CD14-positive monocyte (primary cell): ENCODE results near the gene RANBP17. TPM values are rescaled to one million over a fixed set of nuclear protein-coding genes. Genes with fewer than 3 reads are reported as not detected.

Experiments used
- DNase-seq, 3 donors: peaks; one replicate each; pipeline ENCODE4 v3.0.0-alpha.2; 2011 to 2022
- H2AFZ ChIP-seq: 2 replicates; pipeline ENCODE4 v1.6.0; 2012; ENCODE audit warnings: mild to moderate bottlenecking, low read depth, low read length, inconsistent platforms; ENCODE audit not compliant: insufficient read depth, poor library complexity, severe bottlenecking
- H3K27ac ChIP-seq, 2 donors: 1 replicate in 1 of 2; 2 replicates in 1 of 2; pipeline ENCODE4 v1.5.1; 2012 to 2013; ENCODE audit warnings: low read length in 2 of 2, control low read depth in 1 of 2, inconsistent platforms in 1 of 2, low read depth in 1 of 2, mild to moderate bottlenecking in 1 of 2
- H3K27me3 ChIP-seq, 2 donors: one replicate each; pipeline versions ENCODE4 v1.6.0 to v1.6.1; 2011 to 2013; ENCODE audit warnings: low read length in 2 of 2; ENCODE audit not compliant: control insufficient read depth in 2 of 2, insufficient read depth in 2 of 2
- H3K36me3 ChIP-seq, 2 donors: replicated peaks in 1 of 2; 1 replicate in 1 of 2; 2 replicates in 1 of 2; pipeline versions ENCODE4 v1.5.1 to v1.6.1; 2012 to 2013; ENCODE audit warnings: low read length in 2 of 2, control low read depth in 1 of 2, inconsistent platforms in 1 of 2, mild to moderate bottlenecking in 1 of 2; ENCODE audit not compliant: insufficient read depth in 2 of 2, control insufficient read depth in 1 of 2
- H3K4me1 ChIP-seq, 2 donors: 1 replicate in 1 of 2; 2 replicates in 1 of 2; pipeline versions ENCODE4 v1.5.1 to v1.6.1; 2012 to 2013; ENCODE audit warnings: low read length in 2 of 2, control low read depth in 1 of 2, inconsistent platforms in 1 of 2, mild to moderate bottlenecking in 1 of 2, moderate library complexity in 1 of 2; ENCODE audit not compliant: insufficient read depth in 2 of 2, control insufficient read depth in 1 of 2
- H3K4me2 ChIP-seq: replicated peaks from 2 replicates; pipeline ENCODE3; 2012; ENCODE audit warnings: low read length, moderate library complexity, mild to moderate bottlenecking; ENCODE audit not compliant: poor library complexity, severe bottlenecking; ENCODE audit errors: extremely low read depth
- H3K4me3 ChIP-seq, 3 experiments: fragments of 200-600 bp in 1 of 3; sonication (generic) in 1 of 3; replicated peaks in 1 of 3; 1 replicate in 2 of 3; 2 replicates in 1 of 3; pipeline ENCODE4 v1.5.1; 2011 to 2013; ENCODE audit warnings: low read length in 3 of 3, mild to moderate bottlenecking in 3 of 3, control low read depth in 2 of 3, low read depth in 2 of 3, inconsistent platforms in 1 of 3, moderate library complexity in 1 of 3
- H3K79me2 ChIP-seq: 2 replicates; pipeline ENCODE4 v1.6.0; 2012; ENCODE audit warnings: mild to moderate bottlenecking, control low read depth, inconsistent platforms, low read length, moderate library complexity; ENCODE audit not compliant: insufficient read depth
- H3K9ac ChIP-seq: 2 replicates; pipeline ENCODE4 v1.6.0; 2017; ENCODE audit warnings: low read length, mild to moderate bottlenecking; ENCODE audit not compliant: insufficient read depth, poor library complexity, severe bottlenecking
- H3K9me3 ChIP-seq, 2 donors: replicated peaks in 1 of 2; 1 replicate in 1 of 2; 2 replicates in 1 of 2; pipeline versions ENCODE4 v1.5.1 to v1.6.1; 2012 to 2013; ENCODE audit warnings: low read length in 2 of 2, control low read depth in 1 of 2; ENCODE audit not compliant: control insufficient read depth in 1 of 2, insufficient read depth in 1 of 2
- H4K20me1 ChIP-seq: 2 replicates; pipeline ENCODE4 v1.6.0; 2012; ENCODE audit warnings: mild to moderate bottlenecking, low read length, control low read depth, moderate library complexity; ENCODE audit not compliant: insufficient read depth
- H3K27ac Mint-ChIP-seq, 7 donors: one replicate each; pipeline ENCODE4 v1.8.0; 2020; ENCODE audit warnings: mild to moderate bottlenecking in 7 of 7, mixed read lengths in 7 of 7, moderate library complexity in 6 of 7, inconsistent platforms in 2 of 7
- H3K27me3 Mint-ChIP-seq, 3 donors: one replicate each; pipeline ENCODE4 v1.8.0; 2021 to 2022; ENCODE audit warnings: low read depth in 3 of 3, mild to moderate bottlenecking in 3 of 3, mixed read lengths in 3 of 3, moderate library complexity in 3 of 3, inconsistent platforms in 1 of 3
- H3K36me3 Mint-ChIP-seq, 2 donors: one replicate each; pipeline ENCODE4 v1.8.0; 2020; ENCODE audit warnings: mixed read lengths in 2 of 2, inconsistent platforms in 1 of 2, mild to moderate bottlenecking in 1 of 2
- H3K4me1 Mint-ChIP-seq: one replicate; pipeline ENCODE4 v1.8.0; 2020; ENCODE audit warnings: mild to moderate bottlenecking, mixed read lengths
- H3K4me3 Mint-ChIP-seq, 2 donors: one replicate each; pipeline ENCODE4 v1.8.0; 2020; ENCODE audit warnings: mild to moderate bottlenecking in 2 of 2, mixed read lengths in 2 of 2, moderate library complexity in 1 of 2
- H3K9me3 Mint-ChIP-seq, 7 donors: one replicate each; pipeline ENCODE4 v1.8.0; 2020 to 2022; ENCODE audit warnings: mixed read lengths in 7 of 7, mild to moderate bottlenecking in 6 of 7, moderate library complexity in 6 of 7, inconsistent platforms in 2 of 7
- CTCF ChIP-seq: fragments of 200-600 bp; IDR thresholded peaks from one replicate; pipeline ENCODE4 v1.8.0; 2022; ENCODE audit warnings: antibody characterized with exemption, mild to moderate bottlenecking
- WGBS: methylation state at CpG from one replicate; pipeline ENCODE4 v1.1.5; 2013; ENCODE audit warnings: missing lambda C conversion rate; ENCODE audit not compliant: insufficient coverage; 5-methylcytosine and 5-hydroxymethylcytosine counted together
- intact Hi-C, 2 donors: fragments of 100-400 bp; cut with micrococcal nuclease; formaldehyde crosslinking; loops; one replicate each; pipeline versions ENCODE4 v1.15.0 to v1.15.1; 2023
- polyA plus RNA-seq, 3 donors: library from polyadenylated mRNA; depleted of rRNA in 1 of 3; unstranded in 2 of 3; stranded (reverse) in 1 of 3; fragments of 300-500 nt in 2 of 3; fragments of >200 nt in 1 of 3; fragmentation: Illumina TruSeq in 2 of 3; gene quantifications; 1 replicate in 2 of 3; 2 replicates in 1 of 3; pipeline ENCODE4 v1.2.3, GENCODE V29; 2012 to 2021

Gene RANBP17
- polyA plus RNA-seq, 3 donors: 0.07 to 0.13 TPM; not detected in 1

GRCh38 chr5:171092194-171092593, 230.4 kb downstream of the RANBP17 start:
- Histone ChIP-seq H3K36me3 (no peaks in the 10 kb centered on the region), H3K79me2 (no peaks in the 10 kb centered on the region), H3K9me3 (peaks cover 0 to 7% of the 10 kb centered on the region in 2 donors), H2AFZ (no peak overlapping the region), H3K27ac (no peak overlapping the region), H3K9ac (no peak overlapping the region), H3K4me3 (no peak overlapping the region), H3K4me1 (no peaks in the 10 kb centered on the region), H3K27me3 (no peaks in the 10 kb centered on the region), H3K4me2 (no peak overlapping the region), H4K20me1 (no peaks in the 10 kb centered on the region)
- Mint-ChIP-seq H3K4me3 (no peak overlapping the region), H3K36me3 (no peaks in the 10 kb centered on the region), H3K27ac (no peak overlapping the region), H3K4me1 (no peaks in the 10 kb centered on the region), H3K9me3 (peaks cover 11 to 19% (median 16%) of the 10 kb centered on the region in 7 donors), H3K27me3 (no peaks in the 10 kb centered on the region)
- intact Hi-C loops: no loop called here
- WGBS: no CpG with 5 or more reads among the region's 2 CpGs
- DNase-seq: no peak
- TF ChIP-seq CTCF: no peak

- no peak overlapping the region for H3K27ac ChIP-seq
- Mint-ChIP-seq H3K27me3 (no peaks in the 10 kb centered on the region), H3K36me3 (no peaks in the 10 kb centered on the region), H3K27ac (no peak overlapping the region), H3K4me3 (no peak overlapping the region), H3K4me1 (no peaks in the 10 kb centered on the region), H3K9me3 (peaks cover 7 to 19% (median 14%) of the 10 kb centered on the region in 7 donors)
- H3K27me3 ChIP-seq: no peaks in the 10 kb centered on the region
- no peaks in the 10 kb centered on the region for H3K4me1 ChIP-seq
- H3K4me3 ChIP-seq: no peak overlapping the region
- no peak for DNase-seq
- H4K20me1 ChIP-seq: no peaks in the 10 kb centered on the region
- no peaks in the 10 kb centered on the region for H3K79me2 ChIP-seq
- no peak overlapping the region for H2AFZ ChIP-seq
- H3K36me3 ChIP-seq: no peaks in the 10 kb centered on the region
- no peak for TF ChIP-seq CTCF
- H3K9ac ChIP-seq: no peak overlapping the region
- no peak overlapping the region for H3K4me2 ChIP-seq
- intact Hi-C loops: no loop called here
- H3K9me3 ChIP-seq: peaks cover 0 to 7% of the 10 kb centered on the region in 2 donors
Observed at GRCh38 chr5:171093598-171093997, 231.8 kb downstream of the RANBP17 start.
